K562 (cell line): ENCODE measurements around the gene SLC25A1. TPM values are rescaled to one million over a fixed set of nuclear protein-coding genes. Genes with fewer than 3 reads are reported as not detected.

ENCODE experiments used
- ETS2 ChIP-seq: IDR thresholded peaks from 2 replicates; pipeline ENCODE4 v1.6.1; 2016; ENCODE audit warnings: borderline replicate concordance, missing genetic modification characterization, mild to moderate bottlenecking, moderate library complexity, missing compliant biosample characterization; ENCODE audit not compliant: poor library complexity, severe bottlenecking
- HDAC6 ChIP-seq: IDR thresholded peaks from 2 replicates; pipeline ENCODE4 v1.6.1; 2012; ENCODE audit warnings: low read depth, mild to moderate bottlenecking, control low read depth, inconsistent platforms, low read length, moderate library complexity
- LARP7 ChIP-seq: fragments of 450-650 bp; IDR thresholded peaks from 2 replicates; pipeline ENCODE4 v1.6.1; 2016
- MTA3 ChIP-seq: fragments of 450-650 bp; formaldehyde crosslinking; IDR thresholded peaks from 2 replicates; pipeline ENCODE4 v1.6.1; 2017; ENCODE audit warnings: mild to moderate bottlenecking, borderline replicate concordance
- POLR2B ChIP-seq: fragments of 450-650 bp; IDR thresholded peaks from 2 replicates; pipeline ENCODE4 v1.6.1; 2018; ENCODE audit warnings: low read depth; ENCODE audit not compliant: partially characterized antibody
- RFX7 ChIP-seq: fragments of 250-450 bp; sonication (Bioruptor Pico); IDR thresholded peaks from 2 replicates; pipeline ENCODE4 v1.5.1; 2021; ENCODE audit warnings: mild to moderate bottlenecking
- STAT5B ChIP-seq: fragments of 250-450 bp; sonication (Bioruptor Pico); IDR thresholded peaks from 2 replicates; pipeline ENCODE4 v1.8.0; 2021; ENCODE audit warnings: mild to moderate bottlenecking, inconsistent platforms
- ZBTB40 ChIP-seq, 2 experiments: fragments of 450-650 bp in 1 of 2; sonication (generic) in 1 of 2; formaldehyde crosslinking in 1 of 2; IDR thresholded peaks; 2 replicates each; pipeline versions ENCODE4 v1.7.1 to v1.9.0; 2016 to 2022; ENCODE audit warnings: inconsistent platforms in 1 of 2, mild to moderate bottlenecking in 1 of 2, missing genetic modification reagents in 1 of 2
- ZNF12 ChIP-seq: sonication (generic); formaldehyde crosslinking; IDR thresholded peaks from 2 replicates; pipeline ENCODE4 v1.4.0; 2020; ENCODE audit warnings: mild to moderate bottlenecking, missing genetic modification reagents
- ZNF316 ChIP-seq: fragments of 450-650 bp; IDR thresholded peaks from 2 replicates; pipeline ENCODE4 v1.6.1; 2016
- ZNF655 ChIP-seq: fragments of 250-450 bp; sonication (Bioruptor Pico); IDR thresholded peaks from 2 replicates; pipeline ENCODE4 v1.5.0; 2021
- polyA plus RNA-seq, 8 experiments: library from polyadenylated mRNA; depleted of rRNA in 4 of 8; stranded (reverse) in 5 of 8; unstranded in 3 of 8; fragments of >200 nt; fragmentation: Nextera tagmentation in 2 of 8; fragmentation: Illumina TruSeq in 1 of 8; extraction: Ambion mirVana in 2 of 8; extraction: Trizol in 1 of 8; gene quantifications; 2 replicates each; pipeline versions ENCODE4 v1.2.1 to v1.2.3, GENCODE V29; 2011 to 2014; ENCODE audit warnings: inconsistent platforms in 1 of 8, missing spikeins in 1 of 8
- total RNA-seq, 7 experiments: library from RNA; depleted of rRNA in 6 of 7; stranded (reverse); fragments of >200 nt in 6 of 7; fragmentation: Illumina TruSeq in 2 of 7; extraction: Trizol in 2 of 7; gene quantifications; 2 replicates each; pipeline versions ENCODE4 v1.2.1 to v1.2.3, GENCODE V29; 2011 to 2021; ENCODE audit warnings: low replicate concordance in 1 of 7
- TF ChIP-seq, protein P1 (sequence below): fragments of 450-650 bp; IDR thresholded peaks from 2 replicates; pipeline ENCODE4 v1.6.1; 2018; ENCODE audit warnings: mild to moderate bottlenecking, low read depth; ENCODE audit not compliant: partially characterized antibody

The SLC25A1 gene
- total and polyA plus RNA-seq, 9 of the 15 experiments (the other 6 are each of a cell fraction or from before 2014, with no cell fraction given), result 11.0 to 408 (median 110) TPM

GRCh38 chr22:19174106-19175025 lies 4.2 kb downstream of the SLC25A1 start (continued):
- TF ChIP-seq ZBTB40 (IDR thresholded peaks at IDR 0.05) (no peak), ZBTB40 (CRISPR knock-in tag; IDR thresholded peaks at IDR 0.05) (no peak), ZNF655 (CRISPR knock-in tag) (no peak), HDAC6 (0 out of 2 replicates have a peak, but pooled peaks have one; percentile 5), ZNF316 (no peak), LARP7 (no peak), STAT5B (no peak), POLR2B (no peak), RFX7 (CRISPR knock-in tag) (0 out of 2 replicates have a peak, but pooled peaks have one; percentile 21), ETS2 (no peak), MTA3 (no peak), ZNF12 (no peak)
- TF ChIP-seq, protein P1, sequence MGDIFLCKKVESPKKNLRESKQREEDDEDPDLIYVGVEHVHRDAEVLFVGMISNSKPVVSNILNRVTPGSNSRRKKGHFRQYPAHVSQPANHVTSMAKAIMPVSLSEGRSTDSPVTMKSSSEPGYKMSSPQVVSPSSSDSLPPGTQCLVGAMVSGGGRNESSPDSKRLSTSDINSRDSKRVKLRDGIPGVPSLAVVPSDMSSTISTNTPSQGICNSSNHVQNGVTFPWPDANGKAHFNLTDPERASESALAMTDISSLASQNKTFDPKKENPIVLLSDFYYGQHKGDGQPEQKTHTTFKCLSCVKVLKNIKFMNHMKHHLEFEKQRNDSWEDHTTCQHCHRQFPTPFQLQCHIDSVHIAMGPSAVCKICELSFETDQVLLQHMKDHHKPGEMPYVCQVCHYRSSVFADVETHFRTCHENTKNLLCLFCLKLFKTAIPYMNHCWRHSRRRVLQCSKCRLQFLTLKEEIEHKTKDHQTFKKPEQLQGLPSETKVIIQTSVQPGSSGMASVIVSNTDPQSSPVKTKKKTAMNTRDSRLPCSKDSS, result no peak
